GM15510 (cell line): ENCODE results near the gene KCNMA1.

Experiments
- POLR2A ChIP-seq: IDR thresholded peaks from 3 replicates; pipeline ENCODE4 v1.6.1; 2011; ENCODE audit warnings: borderline replicate concordance; ENCODE audit not compliant: insufficient read length; ENCODE audit errors: extremely low read depth

KCNMA1 gene

DNA sequence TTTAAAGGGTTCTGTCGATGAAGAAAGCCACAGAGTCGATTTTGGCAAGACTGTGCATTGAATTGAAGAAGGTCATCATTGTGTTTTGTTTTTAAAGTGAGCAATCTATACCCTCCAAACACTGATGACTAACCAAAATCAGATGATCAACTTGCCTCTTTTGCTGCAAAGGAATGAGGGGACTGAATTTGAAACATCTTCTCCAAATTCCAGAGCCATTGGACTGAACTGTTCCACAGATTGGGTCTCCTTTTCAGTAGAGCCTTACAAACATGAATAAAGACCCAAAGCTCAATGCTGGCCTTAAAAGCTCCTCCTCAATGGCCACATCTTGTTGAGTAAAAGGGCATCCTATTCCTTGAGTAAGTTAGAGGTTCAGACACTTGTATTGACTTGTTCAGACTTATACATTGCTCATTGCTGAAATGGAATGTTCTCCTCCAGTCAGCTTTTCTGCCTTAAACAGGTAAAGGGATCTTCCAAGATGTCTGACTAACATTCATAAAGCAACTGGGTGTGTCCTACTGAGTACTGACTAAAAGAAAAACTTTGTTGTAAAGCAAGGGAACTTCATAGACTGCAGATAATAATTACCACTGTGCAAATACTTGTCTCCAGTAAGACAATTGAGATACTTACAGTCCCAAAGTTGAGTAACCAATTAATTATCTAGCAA is 630.6 kb downstream of the KCNMA1 start:
- no peak for TF ChIP-seq POLR2A

DNA sequence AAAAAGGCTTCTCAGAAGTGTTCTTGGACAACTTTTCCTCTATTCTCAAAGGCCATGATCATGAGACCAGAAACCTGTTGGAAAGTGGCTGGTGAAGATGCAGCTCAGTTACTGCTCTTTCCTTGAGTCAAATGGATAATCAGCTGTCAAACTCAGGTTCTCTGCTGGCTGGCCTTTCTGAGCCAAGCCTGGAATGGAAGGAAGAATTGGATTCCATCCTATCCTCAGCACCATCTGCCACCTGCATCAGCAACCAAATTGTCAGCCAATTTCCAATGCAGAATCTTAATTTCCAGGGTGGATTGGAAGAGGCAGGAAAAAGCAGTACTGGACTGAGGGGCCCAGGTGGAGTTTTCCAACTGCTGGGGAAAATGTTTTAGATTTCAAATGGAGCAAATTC is 631.7 kb downstream of the KCNMA1 start:
- no peak for TF ChIP-seq POLR2A

DNA sequence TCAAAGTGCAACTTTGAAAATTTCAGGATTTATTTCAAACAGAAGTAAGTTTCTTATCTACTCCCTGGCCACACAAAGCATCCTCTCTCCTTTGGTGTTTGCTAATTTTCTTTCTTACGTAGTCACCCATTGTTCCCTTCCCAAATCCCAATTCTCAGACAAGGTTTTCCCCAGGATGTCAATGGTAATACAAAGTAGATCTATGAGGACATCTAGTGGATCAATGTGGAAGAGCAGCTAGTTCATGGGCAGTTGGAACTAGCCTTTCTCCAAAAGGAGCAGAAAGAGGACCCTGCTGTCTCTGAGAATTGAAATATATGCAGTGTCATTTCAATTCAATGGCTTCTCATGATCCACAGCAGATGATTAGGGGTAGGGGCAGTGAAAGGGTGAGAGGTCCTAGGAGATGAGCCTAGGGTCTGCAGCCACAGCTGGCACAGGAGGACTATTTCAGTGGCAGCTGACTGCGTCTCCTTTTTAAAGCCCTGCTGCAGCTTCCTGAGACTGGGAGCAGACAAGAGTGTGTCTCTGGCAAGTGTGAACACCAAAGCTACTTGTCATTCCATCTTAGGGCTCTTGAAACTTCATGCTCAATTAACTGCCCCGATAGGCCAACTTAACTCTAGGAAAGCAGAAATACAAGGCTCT is 632.6 kb downstream of the KCNMA1 start:
- TF ChIP-seq POLR2A, result no peak

DNA sequence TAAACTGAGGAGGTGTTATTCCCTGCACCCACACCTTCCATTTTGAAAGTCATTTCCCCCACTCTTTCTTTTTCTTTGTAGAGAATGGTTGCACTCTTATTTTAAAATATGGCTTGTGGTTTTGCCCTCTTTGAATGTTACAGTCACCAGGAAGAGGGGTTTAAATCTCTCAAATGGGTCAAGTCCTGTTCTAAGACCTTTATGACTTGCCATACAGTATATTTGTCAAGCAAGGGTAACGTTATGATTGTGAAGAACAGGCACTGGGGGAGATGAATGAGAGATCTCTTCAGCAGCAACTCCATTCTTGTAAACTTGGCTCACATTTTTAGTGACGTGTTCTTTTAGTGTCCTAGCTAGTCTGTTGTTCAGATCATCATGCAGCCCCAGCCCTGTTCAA is 634.7 kb downstream of the KCNMA1 start:
- no peak for TF ChIP-seq POLR2A

DNA sequence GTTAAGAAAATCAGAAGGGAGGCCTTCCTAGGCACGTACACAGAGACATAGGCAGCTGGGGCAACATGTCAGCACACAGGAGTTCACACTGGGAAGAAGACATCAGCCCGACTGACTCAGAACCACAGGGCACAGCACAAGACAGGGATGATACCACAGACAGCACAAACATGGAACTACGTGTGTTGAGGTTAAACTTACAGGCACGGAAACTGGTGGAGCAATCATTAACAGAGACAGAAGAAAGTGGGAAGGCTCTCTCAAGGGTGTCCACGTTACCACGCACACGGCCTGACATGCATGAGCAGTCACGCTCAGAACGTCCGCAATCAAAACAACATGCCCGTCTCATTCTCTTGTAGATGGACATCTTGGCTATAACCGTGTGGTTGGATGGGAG is 636.4 kb downstream of the KCNMA1 start:
- no peak for TF ChIP-seq POLR2A

DNA sequence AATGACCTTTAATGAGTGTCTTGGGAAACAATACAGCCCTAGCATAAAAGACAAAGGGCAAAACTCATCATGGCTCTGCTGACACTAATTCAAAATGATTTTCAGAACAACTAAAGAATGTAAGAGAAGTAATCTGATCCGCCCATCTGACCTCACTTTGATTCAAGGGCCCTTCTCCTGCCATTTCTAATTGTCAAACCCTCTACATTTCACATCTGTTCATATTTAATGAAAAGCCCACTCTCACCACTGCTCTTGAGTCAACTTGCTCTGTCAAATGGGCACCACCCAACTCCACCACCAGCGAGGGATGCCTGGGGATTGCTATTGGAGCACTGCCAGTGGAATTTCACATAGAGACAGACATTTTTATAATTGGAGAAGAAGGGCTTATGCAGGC is 639.2 kb downstream of the KCNMA1 start:
- TF ChIP-seq POLR2A, result no peak

DNA sequence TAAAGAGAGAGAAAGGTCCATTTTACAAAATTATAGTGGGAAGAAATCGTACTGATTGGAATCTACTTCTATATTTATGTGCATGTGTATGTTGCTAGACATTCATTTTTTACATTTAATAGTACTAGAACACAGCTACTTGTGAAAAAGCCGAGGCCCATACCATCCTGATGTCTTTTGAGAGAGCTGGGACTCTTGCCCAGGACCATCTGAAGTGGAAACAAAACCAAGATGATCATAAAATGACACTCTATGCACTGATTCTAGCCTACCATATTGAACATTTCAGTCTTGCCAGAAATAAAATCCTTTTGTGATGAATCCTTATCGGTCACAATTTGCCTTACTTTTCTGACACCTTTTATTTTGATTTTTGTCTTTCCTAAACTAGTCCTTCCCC is 640.0 kb downstream of the KCNMA1 start:
- no peak for TF ChIP-seq POLR2A

DNA sequence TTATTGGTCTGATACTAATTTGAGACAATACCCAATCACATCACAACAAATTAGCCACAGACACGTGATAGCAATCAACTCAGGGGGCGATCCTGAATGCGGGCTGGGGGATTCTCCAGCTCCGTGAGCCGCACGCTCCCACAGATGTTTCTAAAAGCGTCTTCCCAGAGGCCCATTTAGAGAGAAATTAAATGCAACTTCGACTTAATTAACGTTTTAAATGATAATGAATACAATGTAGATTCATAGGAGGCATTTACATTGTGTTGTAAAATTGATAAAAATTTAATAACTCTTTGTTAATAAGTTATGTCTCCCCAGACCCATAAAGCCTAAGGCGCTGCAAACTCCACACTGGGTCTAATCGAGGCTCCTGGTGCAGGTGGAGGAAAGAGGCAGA is 642.6 kb downstream of the KCNMA1 start:
- TF ChIP-seq POLR2A, result no peak

DNA sequence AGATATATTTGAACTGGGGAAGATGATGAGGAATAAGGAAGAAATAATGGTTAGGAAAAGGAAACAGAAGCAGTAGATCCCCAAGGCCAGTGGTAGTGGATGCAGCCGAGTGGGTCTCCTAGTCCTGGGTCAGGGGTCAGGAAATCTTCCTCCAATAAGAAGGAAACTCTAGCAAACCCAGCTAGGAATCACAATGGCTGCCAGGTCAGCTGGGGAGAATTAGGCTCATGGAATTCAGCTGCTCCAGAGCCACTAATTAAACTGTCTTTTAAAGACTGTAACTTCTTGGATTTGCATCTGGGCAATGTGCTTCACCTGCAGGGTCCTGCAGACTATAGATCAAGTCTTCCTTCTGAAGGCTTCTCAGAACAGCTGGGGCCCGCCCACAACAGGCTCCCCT is 644.4 kb downstream of the KCNMA1 start:
- no peak for TF ChIP-seq POLR2A

DNA sequence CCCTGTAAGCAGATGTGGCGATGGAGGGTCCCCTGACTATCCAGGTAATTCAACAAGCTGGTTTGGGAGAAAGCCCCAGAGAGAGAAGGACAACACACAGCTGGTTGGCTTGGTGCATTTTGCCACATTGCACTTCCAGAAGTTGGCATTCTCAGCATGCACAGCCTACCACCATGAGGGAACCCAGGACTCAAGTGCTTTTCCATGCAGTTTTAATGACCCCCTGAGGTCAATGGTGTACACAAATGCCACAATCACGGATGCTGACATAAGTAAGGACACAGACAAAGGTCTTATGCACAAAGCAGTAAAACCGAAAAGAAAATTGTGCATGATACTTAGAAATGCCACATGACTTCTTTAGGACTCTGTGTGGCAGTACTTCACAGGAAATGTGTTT is 645.1 kb downstream of the KCNMA1 start:
- TF ChIP-seq POLR2A, result no peak

DNA sequence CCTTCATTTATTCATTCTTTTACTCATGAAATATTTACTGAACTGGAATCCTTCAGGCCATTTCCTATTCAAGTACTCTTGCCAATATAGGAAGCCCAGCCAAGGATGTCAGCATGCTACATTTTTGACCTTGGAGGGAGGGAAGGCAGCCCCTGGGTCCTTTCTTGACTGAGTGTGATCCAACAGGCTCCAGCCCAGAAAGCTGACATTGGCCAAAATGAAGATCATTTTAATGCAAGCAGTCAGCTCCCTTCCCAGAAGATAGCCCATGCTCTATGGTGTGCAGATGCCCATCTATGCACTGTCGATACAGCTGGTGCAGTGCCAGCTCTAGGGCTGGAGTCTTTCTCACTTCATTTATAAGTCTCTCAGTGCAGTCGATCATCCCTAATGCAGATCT is 646.0 kb downstream of the KCNMA1 start:
- no peak for TF ChIP-seq POLR2A

DNA sequence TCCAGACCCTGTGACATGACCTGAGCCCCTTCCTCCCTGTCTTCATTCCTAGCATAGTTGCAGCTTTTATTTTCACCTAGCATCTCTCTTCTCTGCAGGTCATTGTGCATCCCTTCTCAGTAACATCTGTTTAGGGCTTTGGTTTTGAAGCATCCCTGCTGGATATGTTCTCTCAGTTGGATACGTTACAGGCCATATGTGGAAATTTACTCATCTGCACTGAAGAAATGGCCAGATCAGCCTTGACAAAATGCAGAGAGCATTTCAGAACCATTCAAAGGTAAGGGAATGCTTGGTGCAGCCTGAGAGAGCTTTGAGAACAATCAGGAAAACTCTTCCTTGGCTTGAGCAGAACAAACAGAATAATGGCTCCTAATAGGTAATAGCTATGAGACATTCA is 647.0 kb downstream of the KCNMA1 start:
- TF ChIP-seq POLR2A, result no peak

DNA sequence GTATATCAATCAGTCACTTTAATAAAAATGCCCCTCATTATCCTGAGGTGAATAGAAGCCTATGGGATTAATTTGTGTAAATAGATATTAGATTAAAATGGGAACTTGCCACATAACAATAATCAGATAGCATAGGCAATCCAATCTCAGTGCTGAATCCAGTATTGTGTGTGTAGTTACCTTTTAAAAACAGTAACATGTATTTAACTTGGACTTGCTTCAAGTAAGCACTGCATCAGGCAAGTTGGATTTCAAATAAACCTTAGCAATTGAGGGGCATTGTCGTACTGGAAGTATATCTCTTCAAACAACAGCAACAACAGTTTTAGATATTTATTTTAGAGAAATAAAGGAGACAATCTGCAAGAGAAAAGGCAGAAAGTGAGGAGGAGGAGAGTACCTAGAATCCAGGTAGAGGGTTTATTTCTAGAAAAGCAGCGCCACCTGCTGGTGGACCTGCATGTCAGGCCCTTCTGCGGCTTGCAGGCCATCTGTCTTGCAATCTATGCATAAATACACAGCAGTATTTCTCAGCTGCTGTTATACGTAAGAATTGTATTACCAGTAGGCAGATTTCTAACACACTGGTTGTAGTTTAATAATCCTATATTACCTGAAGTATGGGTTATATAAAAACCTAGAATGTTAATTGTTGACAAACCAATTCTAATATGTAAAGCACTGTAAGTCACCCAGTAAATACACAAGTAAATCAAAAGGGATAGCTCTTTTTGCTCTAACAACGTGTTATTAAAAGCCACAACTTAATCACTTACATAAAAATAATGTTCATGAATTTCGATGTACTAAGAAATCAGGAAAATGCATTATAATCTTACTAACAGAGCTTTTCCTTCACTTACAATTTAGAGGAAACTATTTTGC is 652.8 kb downstream of the KCNMA1 start:
- TF ChIP-seq POLR2A, result no peak

DNA sequence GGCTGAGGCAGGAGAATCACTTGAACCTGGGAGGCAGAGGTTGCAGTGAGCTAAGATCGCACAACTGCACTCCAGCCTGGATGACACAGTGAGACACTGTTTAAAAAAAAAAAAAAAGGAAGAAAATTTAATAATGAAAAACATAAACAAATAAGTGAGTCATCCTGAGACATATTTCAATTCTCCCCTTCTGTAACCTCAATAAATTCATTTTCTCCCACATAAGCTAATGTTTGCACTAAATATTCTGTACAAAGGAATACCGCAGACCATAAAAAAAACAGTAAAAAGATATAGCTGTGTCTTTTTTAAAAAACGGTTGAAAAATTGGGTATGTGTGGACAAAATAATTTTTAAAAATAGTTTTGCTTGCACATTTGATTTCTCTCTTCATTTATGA is 654.0 kb downstream of the KCNMA1 start:
- no peak for TF ChIP-seq POLR2A

DNA sequence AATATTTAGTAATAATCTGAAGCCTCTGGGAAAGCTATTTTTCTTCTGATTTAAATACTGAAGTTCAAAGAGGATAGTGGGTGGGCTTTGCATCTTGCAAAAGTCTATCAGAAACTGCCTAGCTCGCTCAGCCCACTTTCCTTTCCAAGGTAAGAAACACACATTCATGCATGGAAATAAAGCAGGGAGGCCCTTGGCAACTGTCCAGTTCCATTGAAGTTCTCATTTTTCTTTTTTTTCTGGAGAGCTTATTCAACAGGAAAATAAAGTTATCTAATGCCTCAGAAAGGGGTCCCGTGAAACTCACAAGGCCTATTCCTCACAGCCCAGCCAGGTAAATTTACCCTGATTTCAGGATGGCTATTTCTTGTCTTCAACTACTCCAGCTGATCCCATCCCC is 654.9 kb downstream of the KCNMA1 start:
- no peak for TF ChIP-seq POLR2A

DNA sequence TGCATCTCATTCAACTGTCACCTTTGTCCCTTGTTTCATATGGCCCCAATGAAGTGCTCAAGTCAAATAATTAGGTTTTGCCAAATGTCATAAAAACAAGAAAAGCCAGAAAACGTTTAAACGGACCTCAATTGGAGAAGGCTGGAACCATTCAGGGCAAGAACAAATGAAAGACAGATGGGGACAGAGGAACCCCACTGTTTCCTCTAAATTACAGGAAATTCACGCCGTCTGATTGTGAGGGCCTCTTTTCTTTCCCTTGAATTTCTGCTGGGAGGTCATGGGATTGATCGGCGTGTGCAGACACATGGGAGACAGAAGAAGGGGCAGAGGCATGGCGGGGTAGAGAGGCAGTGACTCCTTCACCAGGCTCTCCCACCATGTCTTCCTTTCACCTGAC is 656.4 kb downstream of the KCNMA1 start:
- no peak for TF ChIP-seq POLR2A

DNA sequence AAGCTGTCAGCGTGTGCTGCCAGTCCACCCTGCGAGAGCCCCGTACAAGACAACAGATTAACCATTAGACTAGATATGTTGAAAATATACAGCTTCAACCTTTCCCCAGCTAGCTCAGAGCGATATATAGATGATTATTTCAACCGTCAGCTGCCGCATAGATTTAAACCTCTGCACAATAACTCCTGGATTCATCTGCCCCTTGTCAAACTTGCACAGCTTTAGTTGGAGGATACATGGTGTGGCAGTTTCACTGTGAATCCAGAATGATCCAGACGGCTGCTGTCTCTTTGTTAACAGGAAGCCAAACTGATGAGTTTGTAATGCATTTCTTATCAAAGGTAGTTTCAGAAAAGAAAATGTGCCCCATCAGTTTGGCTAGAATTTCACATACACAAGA is 659.7 kb downstream of the KCNMA1 start:
- no peak for TF ChIP-seq POLR2A

DNA sequence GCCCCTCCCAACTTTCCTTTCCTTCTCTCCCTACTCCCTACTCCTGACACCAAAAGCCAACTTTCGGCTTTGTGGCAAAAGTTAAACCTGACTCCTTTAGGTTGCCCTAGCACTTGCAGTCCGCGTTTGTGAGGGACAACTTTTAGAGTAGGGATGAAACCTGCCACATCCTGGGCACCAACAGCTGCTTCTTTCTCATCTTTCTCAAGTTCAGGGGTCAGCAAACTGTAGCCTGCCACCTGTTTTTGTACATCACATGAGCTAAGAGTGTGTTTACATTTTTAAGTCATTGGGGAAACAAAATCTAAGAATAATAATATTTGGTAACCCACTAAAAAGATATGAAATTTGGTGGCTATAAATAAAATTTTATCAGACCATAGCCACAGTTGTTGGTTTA is 660.6 kb downstream of the KCNMA1 start:
- no peak for TF ChIP-seq POLR2A
